Uterus (tissue), 4 donors: ENCODE measurements around the gene CAPN11. TPM values are rescaled to one million over a fixed set of nuclear protein-coding genes. Genes with fewer than 3 reads are reported as not detected.

Source experiments
- DNase-seq, 2 donors: peaks; one replicate each; pipeline ENCODE4 v3.0.0-alpha.2; 2019 to 2020
- H3K27ac ChIP-seq, 2 donors: fragments of 200-600 bp; sonication (generic); 1 replicate in 1 of 2; 2 replicates in 1 of 2; pipeline ENCODE4 v1.5.1; 2016 to 2018
- H3K27me3 ChIP-seq, 2 donors: fragments of 200-600 bp; sonication (generic); one replicate each; pipeline ENCODE4 v1.5.1; 2018 to 2019; ENCODE audit warnings: control low read depth in 1 of 2
- H3K36me3 ChIP-seq, 2 donors: fragments of 200-600 bp; sonication (generic); one replicate each; pipeline ENCODE4 v1.5.1; 2019; ENCODE audit warnings: control low read depth in 1 of 2
- H3K4me1 ChIP-seq, 2 donors: fragments of 200-600 bp; sonication (generic); one replicate each; pipeline ENCODE4 v1.5.1; 2018 to 2019; ENCODE audit warnings: control low read depth in 1 of 2
- H3K4me3 ChIP-seq, 2 donors: fragments of 200-600 bp; sonication (generic); 1 replicate in 1 of 2; 2 replicates in 1 of 2; pipeline ENCODE4 v1.5.1; 2018 to 2019; ENCODE audit warnings: mild to moderate bottlenecking in 1 of 2
- H3K9me3 ChIP-seq, 2 donors: fragments of 200-600 bp; sonication (generic); one replicate each; pipeline ENCODE4 v1.5.1; 2019; ENCODE audit warnings: control low read depth in 1 of 2
- CTCF ChIP-seq, 4 experiments: fragments of 200-600 bp in 2 of 4; fragments of 450-650 bp in 2 of 4; sonication (generic) in 2 of 4; IDR thresholded peaks; one replicate each; pipeline ENCODE4 v1.5.1; 2016 to 2019; ENCODE audit warnings: antibody characterized with exemption in 4 of 4, mild to moderate bottlenecking in 2 of 4, moderate library complexity in 1 of 4
- POLR2A ChIP-seq, 2 donors: fragments of 450-650 bp; IDR thresholded peaks; one replicate each; pipeline ENCODE4 v1.6.1; 2016; ENCODE audit warnings: antibody characterized with exemption in 2 of 2, mild to moderate bottlenecking in 1 of 2, moderate library complexity in 1 of 2
- intact Hi-C: fragments of 100-400 bp; cut with DNase I; formaldehyde crosslinking; loops from one replicate; pipeline ENCODE4 v1.15.1; 2023; ENCODE audit warnings: low total_unique reads
- total RNA-seq, 4 donors: library from RNA; depleted of rRNA in 3 of 4; stranded (reverse); fragments of >200 nt in 3 of 4; gene quantifications; one replicate each; pipeline versions ENCODE4 v1.1.0 to v1.2.4, GENCODE V29; 2014 to 2023
- donor health status: DM: yes; HTN: yes; CAD: no.

Gene CAPN11
- total RNA-seq, 4 donors from 2014 or later, result 1.5 TPM; not detected in 3

- intact Hi-C loops, result no loop called here
- peak overlapping the region; percentile 94 to 96 for H3K27ac ChIP-seq
- peak overlapping the region; percentile 83 to 88 for H3K4me3 ChIP-seq
- no peaks in the 10 kb centered on the region for H3K9me3 ChIP-seq
- H3K27me3 ChIP-seq, result no peaks in the 10 kb centered on the region
- TF ChIP-seq CTCF (IDR thresholded peaks at IDR 0.05), result no peak
- TF ChIP-seq POLR2A (IDR thresholded peaks at IDR 0.05), result no peak
- peak; percentile 60 to 62 for DNase-seq
- H3K36me3 ChIP-seq, result no peaks in the 10 kb centered on the region
- H3K4me1 ChIP-seq, result peaks cover 1 to 7% of the 10 kb centered on the region in 2 donors
Observed at GRCh38 chr6:44126320-44127149, 32.1 kb upstream of the CAPN11 start.

- Histone ChIP-seq H3K36me3 (no peaks in the 10 kb centered on the region), H3K27me3 (no peaks in the 10 kb centered on the region), H3K9me3 (no peaks in the 10 kb centered on the region), H3K27ac (peak within 1 kb of the TSS; percentile 94 to 96), H3K4me1 (peaks cover 0 to 7% of the 10 kb centered on the region in 2 donors), H3K4me3 (peak within 1 kb of the TSS; percentile 83 to 88)
- TF ChIP-seq POLR2A (IDR thresholded peaks at IDR 0.05) (peak; percentile 76 to 82), CTCF (IDR thresholded peaks at IDR 0.05) (no peak)
- intact Hi-C loops, result no loop called here
- DNase-seq, result peak; percentile 80 to 91
Observed at GRCh38 chr6:44127186-44128019, 31.2 kb upstream of the CAPN11 start, which contains the start of the genes MRPL14 and TMEM63B. TSS of gene MRPL14 (minus strand) at chr6:44127452. CDS start at chr6:44116611, 10,841 bp downstream. TSS of gene TMEM63B (plus strand) at chr6:44127554. CDS start at chr6:44134585, 7,031 bp downstream.

DNA sequence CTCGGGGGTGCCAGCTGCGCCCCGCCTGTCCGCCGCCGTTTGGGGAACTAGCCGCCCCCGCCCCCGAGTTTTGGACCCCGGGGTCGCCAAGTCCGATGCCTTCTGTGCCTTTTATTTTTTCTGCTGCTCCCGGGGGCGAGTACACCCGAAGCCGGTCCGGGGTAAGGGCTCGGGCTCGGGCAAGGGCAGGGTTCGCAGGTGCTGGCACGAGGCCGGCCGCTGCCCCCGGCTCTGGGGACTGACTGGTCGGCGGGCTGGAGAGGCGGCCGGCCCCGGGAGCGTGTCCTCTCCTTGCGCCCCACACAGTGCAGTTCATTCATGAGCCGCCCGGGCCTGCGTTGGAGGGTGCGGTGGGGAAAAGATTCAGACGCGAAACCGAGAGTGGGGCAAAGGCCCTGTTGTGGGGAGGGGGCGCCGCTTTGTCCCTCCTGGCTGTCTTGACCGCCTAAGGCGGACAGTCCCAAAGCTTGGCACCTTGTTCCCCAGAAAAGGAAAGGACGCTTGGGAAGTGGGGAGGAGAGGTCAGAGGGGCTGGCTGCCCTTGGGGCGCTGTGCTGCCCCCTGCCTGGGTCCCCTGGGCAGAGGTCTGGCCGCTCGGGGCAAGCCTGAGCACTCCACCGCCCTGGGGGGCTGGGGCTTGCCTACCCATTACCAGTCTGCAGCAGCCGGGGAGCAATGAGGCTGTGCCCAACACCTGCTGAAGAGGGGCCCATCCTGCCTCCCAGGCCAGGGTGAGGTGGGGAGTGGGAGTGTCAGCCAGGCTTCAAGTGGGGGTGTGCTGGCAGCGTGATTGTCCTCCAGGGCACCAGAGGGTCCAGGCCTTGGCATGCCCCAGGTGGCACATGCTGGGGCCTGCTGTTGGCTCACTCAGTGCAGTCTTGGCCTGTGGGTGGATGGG lies 30.4 kb upstream of the CAPN11 start:
- TF ChIP-seq CTCF (IDR thresholded peaks at IDR 0.05) (peak in 2 of 4 experiments; percentile 8 to 14), POLR2A (IDR thresholded peaks at IDR 0.05) (no peak)
- intact Hi-C loops, result no loop called here
- Histone ChIP-seq H3K9me3 (no peaks in the 10 kb centered on the region), H3K27ac (peak overlapping the region; percentile 79 to 94), H3K36me3 (no peaks in the 10 kb centered on the region), H3K27me3 (no peaks in the 10 kb centered on the region), H3K4me1 (peaks cover 0 to 10% of the 10 kb centered on the region in 2 donors), H3K4me3 (peak overlapping the region; percentile 83 to 88)
- DNase-seq, result peak; percentile 34 to 47

DNA sequence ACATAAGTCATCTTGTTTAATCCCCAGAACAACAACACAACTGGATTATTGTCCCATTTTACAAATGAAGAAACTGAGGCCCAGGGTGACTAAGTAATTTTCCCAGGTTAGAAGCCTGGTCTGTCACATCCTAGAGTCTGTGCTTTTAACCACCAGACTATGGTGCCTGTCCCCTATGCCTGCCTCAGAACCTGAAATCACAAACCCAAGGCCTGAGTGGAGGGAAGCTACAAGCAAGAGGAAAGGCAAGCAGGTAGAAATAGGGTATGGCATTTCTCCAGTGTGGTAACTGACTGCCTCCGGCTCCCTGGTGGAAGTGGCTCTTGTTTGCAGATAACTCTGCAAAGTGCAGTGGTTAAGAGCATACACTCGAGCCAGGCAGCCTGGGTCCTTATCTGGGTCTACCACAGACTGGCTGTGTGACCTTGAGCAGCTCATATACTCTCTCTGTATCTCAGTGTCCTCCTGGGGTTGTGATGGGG lies 28.7 kb upstream of the CAPN11 start:
- no peaks in the 10 kb centered on the region for H3K36me3 ChIP-seq
- no peaks in the 10 kb centered on the region for H3K9me3 ChIP-seq
- H3K4me3 ChIP-seq, result no peak overlapping the region
- peaks cover 0 to 11% of the 10 kb centered on the region in 2 donors for H3K4me1 ChIP-seq
- intact Hi-C loops, result no loop called here
- no peak for DNase-seq
- H3K27ac ChIP-seq, result no peak overlapping the region
- TF ChIP-seq CTCF (IDR thresholded peaks at IDR 0.05) (no peak), POLR2A (IDR thresholded peaks at IDR 0.05) (no peak)
- no peaks in the 10 kb centered on the region for H3K27me3 ChIP-seq
